Mucosa of descending colon (tissue), 3 donors: Measurements from ENCODE around the gene KEL. TPM values are rescaled to one million over a fixed set of nuclear protein-coding genes. Genes with fewer than 3 reads are reported as not detected.

Experiments used
- ATAC-seq: fragments of 200-7000 bp; cut with Tn5 transposase; one replicate; pipeline ENCODE4 v1.9.1; 2020; ENCODE audit warnings: mild to moderate bottlenecking, moderate library complexity
- DNase-seq, 3 donors: peaks; one replicate each; pipeline ENCODE4 v3.0.0-alpha.2; 2020
- H3K36me3 ChIP-seq: fragments of 200-600 bp; one replicate; pipeline ENCODE4 v1.8.0; 2021; ENCODE audit warnings: low read depth, mild to moderate bottlenecking
- H3K4me1 ChIP-seq: fragments of 200-600 bp; one replicate; pipeline ENCODE4 v1.8.0; 2021; ENCODE audit warnings: low read depth, mild to moderate bottlenecking
- H3K4me3 ChIP-seq: fragments of 200-600 bp; one replicate; pipeline ENCODE4 v1.8.0; 2021; ENCODE audit warnings: mild to moderate bottlenecking
- H3K9me3 ChIP-seq: fragments of 200-600 bp; one replicate; pipeline ENCODE4 v1.8.0; 2021; ENCODE audit warnings: mild to moderate bottlenecking
- intact Hi-C, 2 donors: fragments of 100-400 bp; cut with DNase I in 1 of 2; cut with micrococcal nuclease in 1 of 2; formaldehyde crosslinking; loops; one replicate each; pipeline versions ENCODE4 v1.11.0 to v1.11.1; 2022; cut with DNase I, micrococcal nuclease
- total RNA-seq, 3 donors: library from RNA; stranded (reverse); fragmentation: NEBNext Ultra II Directional in 2 of 3; extraction: Animal tissue kit (Norgen Biotek cat#: 25700) in 2 of 3; gene quantifications; one replicate each; pipeline versions ENCODE4 v1.2.1 to v1.2.4, GENCODE V29; 2021 to 2023
- TF ChIP-seq, protein P1 (sequence below): fragments of 200-600 bp; IDR thresholded peaks from one replicate; pipeline ENCODE4 v1.8.0; 2022; ENCODE audit warnings: antibody characterized with exemption, mild to moderate bottlenecking
- donor health status: DM: no; HTN: no; CAD: no; lungs with moderate emphysema.
- donor health status: DM: no; HTN: no; CAD: no.
- donor health status: DM: no; HTN: yes; CAD: no.

The KEL gene
- total RNA-seq, 3 donors from 2014 or later = 0.55 TPM; not detected in 2

GRCh38 chr7:142910031-142910433 lies 52.1 kb downstream of the KEL start:
- Histone ChIP-seq H3K4me1 (no peaks in the 10 kb centered on the region), H3K4me3 (no peak overlapping the region), H3K36me3 (no peaks in the 10 kb centered on the region), H3K9me3 (no peaks in the 10 kb centered on the region)
- DNase-seq = no peak
- TF ChIP-seq, protein P1, sequence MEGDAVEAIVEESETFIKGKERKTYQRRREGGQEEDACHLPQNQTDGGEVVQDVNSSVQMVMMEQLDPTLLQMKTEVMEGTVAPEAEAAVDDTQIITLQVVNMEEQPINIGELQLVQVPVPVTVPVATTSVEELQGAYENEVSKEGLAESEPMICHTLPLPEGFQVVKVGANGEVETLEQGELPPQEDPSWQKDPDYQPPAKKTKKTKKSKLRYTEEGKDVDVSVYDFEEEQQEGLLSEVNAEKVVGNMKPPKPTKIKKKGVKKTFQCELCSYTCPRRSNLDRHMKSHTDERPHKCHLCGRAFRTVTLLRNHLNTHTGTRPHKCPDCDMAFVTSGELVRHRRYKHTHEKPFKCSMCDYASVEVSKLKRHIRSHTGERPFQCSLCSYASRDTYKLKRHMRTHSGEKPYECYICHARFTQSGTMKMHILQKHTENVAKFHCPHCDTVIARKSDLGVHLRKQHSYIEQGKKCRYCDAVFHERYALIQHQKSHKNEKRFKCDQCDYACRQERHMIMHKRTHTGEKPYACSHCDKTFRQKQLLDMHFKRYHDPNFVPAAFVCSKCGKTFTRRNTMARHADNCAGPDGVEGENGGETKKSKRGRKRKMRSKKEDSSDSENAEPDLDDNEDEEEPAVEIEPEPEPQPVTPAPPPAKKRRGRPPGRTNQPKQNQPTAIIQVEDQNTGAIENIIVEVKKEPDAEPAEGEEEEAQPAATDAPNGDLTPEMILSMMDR = no peak
- peak; percentile 49 for ATAC-seq
- intact Hi-C loops = no loop called here

GRCh38 chr7:142908921-142909890 lies 53.0 kb downstream of the KEL start:
- Histone ChIP-seq H3K36me3 (no peaks in the 10 kb centered on the region), H3K9me3 (no peaks in the 10 kb centered on the region), H3K4me3 (no peak overlapping the region), H3K4me1 (no peaks in the 10 kb centered on the region)
- TF ChIP-seq, protein P1 = no peak
- ATAC-seq = peak; percentile 72
- intact Hi-C loops = no loop called here
- DNase-seq = no peak

DNA sequence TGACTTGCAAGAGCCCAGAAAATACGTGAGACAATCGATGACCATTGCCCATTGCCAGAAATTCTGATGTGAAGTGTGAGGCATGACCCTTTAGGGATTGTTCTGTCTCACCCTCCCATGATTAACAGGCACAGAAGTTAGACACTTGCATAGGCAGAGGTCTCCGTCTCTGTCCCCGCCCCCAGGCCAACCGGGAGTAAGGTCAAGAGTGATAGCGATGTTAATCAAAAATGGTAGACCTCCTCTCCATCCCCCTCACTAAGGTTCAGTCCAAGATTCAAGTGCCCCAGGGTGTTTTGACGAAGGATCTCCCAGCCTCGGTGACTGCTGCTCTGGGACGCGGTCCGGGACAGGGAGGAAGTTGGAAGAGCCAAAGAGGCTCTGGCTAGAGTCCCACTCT lies 53.9 kb downstream of the KEL start:
- Histone ChIP-seq H3K9me3 (no peaks in the 10 kb centered on the region), H3K4me1 (no peaks in the 10 kb centered on the region), H3K4me3 (no peak overlapping the region), H3K36me3 (no peaks in the 10 kb centered on the region)
- no peak for DNase-seq
- no peak for ATAC-seq
- intact Hi-C loops = no loop called here
- TF ChIP-seq, protein P1 = no peak

DNA sequence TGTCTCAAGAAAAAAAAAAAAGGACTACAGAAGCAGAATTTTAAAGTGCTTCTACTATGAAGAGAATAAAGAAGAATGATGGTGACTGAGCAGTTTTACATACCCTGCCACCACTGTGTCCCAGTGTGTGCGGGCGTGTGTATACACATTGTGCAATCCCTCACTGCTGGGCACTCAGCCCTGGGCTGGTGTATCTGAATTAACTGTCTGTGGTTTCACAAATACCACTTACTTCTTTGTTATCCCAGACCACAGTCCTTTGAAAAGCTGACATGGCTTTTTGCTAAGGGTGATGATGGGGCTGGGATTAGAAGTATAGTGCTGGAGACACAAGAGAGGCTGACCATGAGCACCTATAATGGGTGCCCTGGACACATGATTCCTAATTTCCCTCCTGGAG lies 55.5 kb downstream of the KEL start:
- Histone ChIP-seq H3K4me1 (no peaks in the 10 kb centered on the region), H3K9me3 (no peaks in the 10 kb centered on the region), H3K4me3 (no peak overlapping the region), H3K36me3 (no peaks in the 10 kb centered on the region)
- ATAC-seq (no peak), DNase-seq (no peak)
- intact Hi-C loops = no loop called here
- TF ChIP-seq, protein P1 = no peak

DNA sequence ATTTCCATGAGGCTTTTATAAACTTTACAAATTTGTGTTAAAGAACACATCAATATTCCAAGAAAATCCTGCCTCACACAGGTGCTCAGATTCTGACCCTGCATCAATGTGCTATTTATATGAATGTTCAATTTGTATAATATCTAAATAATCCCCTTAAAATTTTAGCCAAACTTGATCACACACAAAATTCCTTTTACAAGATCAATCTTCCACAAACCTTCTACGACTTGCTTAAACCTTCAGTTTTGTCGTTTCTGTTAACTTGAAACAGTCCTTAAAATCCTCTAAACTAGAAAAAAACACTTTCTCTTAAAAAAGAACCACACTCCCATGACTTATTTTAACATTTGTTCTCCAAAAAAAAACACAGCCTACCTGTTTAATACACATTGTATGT lies 56.4 kb downstream of the KEL start:
- intact Hi-C loops = no loop called here
- ATAC-seq (no peak), DNase-seq (no peak)
- Histone ChIP-seq H3K4me3 (no peak overlapping the region), H3K36me3 (no peaks in the 10 kb centered on the region), H3K9me3 (no peaks in the 10 kb centered on the region), H3K4me1 (no peaks in the 10 kb centered on the region)
- TF ChIP-seq, protein P1 = no peak
